ENCODE measurements around the gene CSTF1.

Gene CSTF1

DNA sequence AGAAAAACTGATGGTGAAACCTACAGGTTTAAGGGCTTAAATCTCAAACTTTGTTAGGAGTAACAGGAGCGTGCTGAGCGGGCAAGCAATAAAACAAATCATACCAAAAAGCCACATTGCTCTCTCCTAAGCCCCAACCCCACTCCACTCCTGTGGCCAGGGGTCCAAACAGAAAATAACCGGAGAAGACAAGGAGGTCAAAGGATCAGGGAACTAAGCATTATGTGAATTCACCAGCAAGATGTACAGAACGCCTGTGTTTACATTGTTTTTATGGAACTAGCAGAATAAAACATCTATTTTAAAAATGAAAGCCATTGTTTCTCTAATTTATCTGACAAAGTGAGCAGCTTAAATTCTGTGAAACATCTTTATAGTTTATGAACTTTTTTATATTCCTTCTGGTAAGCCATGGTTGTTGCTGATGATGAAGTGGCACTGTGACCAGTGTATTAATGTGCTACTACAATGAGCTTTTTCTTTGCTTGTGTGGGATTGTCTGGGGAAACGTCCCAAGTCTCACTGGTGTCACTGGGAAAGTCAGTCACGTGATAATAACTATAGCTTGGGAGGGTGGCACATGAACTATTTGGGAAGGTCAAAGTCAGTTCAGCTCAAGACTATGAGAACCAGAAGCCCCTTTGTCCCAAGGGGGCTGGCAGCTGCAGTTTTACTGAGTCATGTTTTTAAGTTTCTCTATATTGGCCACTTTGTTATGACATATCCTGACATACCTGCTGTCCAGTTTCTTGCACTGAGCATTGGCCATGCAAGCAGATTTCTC lies 23.9 kb upstream of the CSTF1 start:
- no peak overlapping the region for H3K4me3 ChIP-seq (ENCODE audit: low read depth, low read length)
- TF ChIP-seq CTCF (IDR thresholded peaks at IDR 0.05; ENCODE audit: insufficient read depth, low read depth, low read length, missing control alignments), result no peak
- no peak for DNase-seq (ENCODE audit: low read depth)

GRCh38 chr20:56369179-56369578 lies 23.3 kb upstream of the CSTF1 start:
- no peak for TF ChIP-seq CTCF (IDR thresholded peaks at IDR 0.05; ENCODE audit: insufficient read depth, low read depth, low read length, missing control alignments)
- DNase-seq (ENCODE audit: low read depth), result no peak
- no peak overlapping the region for H3K4me3 ChIP-seq (ENCODE audit: low read depth, low read length)

GRCh38 chr20:56371977-56372376 lies 20.5 kb upstream of the CSTF1 start:
- TF ChIP-seq CTCF (IDR thresholded peaks at IDR 0.05; ENCODE audit: insufficient read depth, low read depth, low read length, missing control alignments), result no peak
- H3K4me3 ChIP-seq (ENCODE audit: low read depth, low read length), result no peak overlapping the region
- no peak for DNase-seq (ENCODE audit: low read depth)

- no peak overlapping the region for H3K4me3 ChIP-seq (ENCODE audit: low read depth, low read length)
- TF ChIP-seq CTCF (IDR thresholded peaks at IDR 0.05; ENCODE audit: insufficient read depth, low read depth, low read length, missing control alignments), result no peak
- DNase-seq (ENCODE audit: low read depth), result no peak
Observed at GRCh38 chr20:56372850-56373249, 19.6 kb upstream of the CSTF1 start.

DNA sequence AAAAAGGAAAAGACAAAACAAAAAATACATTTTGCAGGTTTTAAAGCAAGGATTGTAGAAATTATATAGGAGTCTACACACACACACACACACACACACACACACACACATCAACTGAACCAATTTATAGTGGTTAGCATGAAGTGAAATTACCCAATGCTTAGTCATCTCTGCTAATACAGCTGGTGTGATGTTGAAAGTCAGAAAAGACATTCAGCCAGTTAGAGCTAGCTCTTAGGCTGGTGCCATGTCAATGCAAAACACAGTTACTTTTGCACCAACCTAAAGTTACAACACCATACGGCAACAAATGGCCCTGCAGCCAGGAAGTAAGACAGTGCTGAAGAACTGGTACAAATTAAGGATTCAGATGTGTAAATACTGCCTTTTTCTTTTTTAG lies 18.5 kb upstream of the CSTF1 start:
- no peak for TF ChIP-seq CTCF (IDR thresholded peaks at IDR 0.05; ENCODE audit: insufficient read depth, low read depth, low read length, missing control alignments)
- peak; percentile 20 for DNase-seq (ENCODE audit: low read depth)
- no peak overlapping the region for H3K4me3 ChIP-seq (ENCODE audit: low read depth, low read length)

GRCh38 chr20:56376331-56376730 lies 16.1 kb upstream of the CSTF1 start:
- no peak for TF ChIP-seq CTCF (IDR thresholded peaks at IDR 0.05; ENCODE audit: insufficient read depth, low read depth, low read length, missing control alignments)
- no peak for DNase-seq (ENCODE audit: low read depth)
- H3K4me3 ChIP-seq (ENCODE audit: low read depth, low read length), result no peak overlapping the region

DNA sequence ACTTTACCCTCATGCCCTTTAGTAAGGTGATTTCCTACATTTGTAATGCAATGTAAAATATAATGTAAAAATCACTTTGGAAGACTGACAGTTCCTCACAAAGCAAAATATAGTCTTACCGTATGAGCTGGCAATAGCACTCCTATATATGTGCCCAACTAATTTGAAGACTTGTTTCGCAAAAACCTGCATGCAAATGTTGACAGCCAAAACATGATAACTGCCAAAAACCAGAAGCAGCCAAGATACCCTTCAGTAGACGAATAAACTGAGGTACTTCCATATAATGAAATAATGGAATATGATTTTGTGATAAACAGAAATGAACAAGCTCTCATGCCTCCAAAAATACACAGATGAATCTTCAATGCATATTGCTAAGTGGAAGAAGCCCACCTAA lies 14.1 kb upstream of the CSTF1 start:
- TF ChIP-seq CTCF (IDR thresholded peaks at IDR 0.05; ENCODE audit: insufficient read depth, low read depth, low read length, missing control alignments), result no peak
- no peak for DNase-seq (ENCODE audit: low read depth)
- no peak overlapping the region for H3K4me3 ChIP-seq (ENCODE audit: low read depth, low read length)

Data from GM12865 (cell line).